ENCODE measurements around the gene MMEL1.

The MMEL1 gene

DNA sequence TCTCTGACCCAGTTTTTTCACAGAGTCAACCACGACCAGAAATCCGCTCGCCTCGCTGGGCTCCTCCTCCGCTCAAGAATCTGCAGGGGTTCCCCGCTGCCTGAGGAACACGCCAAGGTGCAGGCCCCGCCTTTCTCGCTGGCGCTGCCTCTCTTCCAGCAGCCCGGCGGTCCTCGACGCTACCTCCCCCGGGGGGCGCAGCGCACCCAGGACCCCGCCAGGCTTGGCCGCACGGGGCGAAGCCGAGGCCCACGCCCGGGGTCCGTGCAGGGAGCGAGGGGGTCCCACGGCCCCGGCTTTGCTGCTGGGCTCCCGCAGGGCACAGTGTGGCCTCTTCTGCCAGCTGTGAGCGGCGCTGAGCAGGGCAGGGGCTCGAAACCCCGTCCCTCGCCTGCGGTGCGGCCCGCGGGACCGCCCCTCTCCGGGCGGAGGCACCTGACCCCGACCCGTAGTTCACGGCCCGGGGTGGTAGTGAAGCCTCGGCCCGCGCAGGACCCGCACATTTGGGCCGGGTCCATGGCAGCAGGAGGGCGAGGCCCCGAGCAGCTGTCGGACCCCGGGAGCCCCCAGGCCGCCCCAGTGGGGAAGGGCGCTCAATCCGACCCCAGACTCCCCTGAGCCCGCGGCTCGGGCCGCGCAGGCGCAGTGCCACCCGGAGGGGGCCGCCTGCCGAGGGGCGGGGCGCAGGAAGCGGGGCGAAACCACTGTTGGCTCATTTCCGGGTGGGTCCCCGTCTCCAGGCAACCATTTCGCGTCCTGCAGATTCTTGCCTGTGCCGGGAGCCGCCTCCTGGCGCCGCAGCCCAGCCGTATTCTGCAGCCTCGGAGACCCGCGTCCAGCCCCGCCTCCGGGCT is 10.0 kb upstream of the MMEL1 start:
- Histone ChIP-seq H3K9me3 (ENCODE audit: control insufficient read depth, low read length) (no peaks in the 10 kb centered on the region), H3K27me3 (ENCODE audit: control insufficient read depth, insufficient read depth, low read length, poor library complexity, severe bottlenecking) (peaks cover 5% of the 10 kb centered on the region), H3K4me3 (ENCODE audit: insufficient read depth, low read depth, low read length) (peak overlapping the region; percentile 90), H3K36me3 (ENCODE audit: control insufficient read depth, insufficient read depth, low read length) (no peaks in the 10 kb centered on the region), H3K27ac (ENCODE audit: insufficient read depth, low read depth, low read length, poor library complexity, severe bottlenecking) (no peak overlapping the region), H3K4me1 (ENCODE audit: control insufficient read depth, insufficient read depth, low read length) (peaks cover 7% of the 10 kb centered on the region)
- WGBS, 2 experiments: 17% methylated on average over 84 of the region's 84 CpGs

DNA sequence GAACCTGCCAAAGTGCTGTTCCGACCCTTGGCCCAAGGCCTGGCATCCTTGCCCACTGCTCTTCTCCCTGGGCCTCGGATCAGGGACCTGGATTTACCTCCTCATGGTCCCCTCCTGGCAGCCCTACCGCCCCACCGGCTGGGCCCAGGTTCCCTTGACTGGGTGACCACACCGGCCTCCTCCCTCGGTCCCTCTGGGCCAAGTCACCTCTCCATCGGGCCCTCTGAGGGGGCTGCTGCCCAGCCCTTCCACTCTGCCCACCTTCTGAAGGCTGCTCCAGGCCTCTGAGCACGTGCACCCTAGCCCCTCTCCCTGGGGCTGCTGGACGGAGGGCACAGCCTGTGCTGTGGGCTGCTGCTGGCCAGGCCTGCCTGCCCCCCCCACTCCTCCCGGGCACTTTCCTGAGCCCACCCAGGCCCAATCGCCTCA is 9.3 kb upstream of the MMEL1 start:
- H3K9me3 ChIP-seq (ENCODE audit: control insufficient read depth, low read length): no peaks in the 10 kb centered on the region
- H3K4me3 ChIP-seq (ENCODE audit: insufficient read depth, low read depth, low read length): peak overlapping the region; percentile 90
- whole genome bisulfite sequencing, 2 experiments: 55 to 57% methylated on average over 11 of the region's 11 CpGs
- H3K36me3 ChIP-seq (ENCODE audit: control insufficient read depth, insufficient read depth, low read length): no peaks in the 10 kb centered on the region
- H3K4me1 ChIP-seq (ENCODE audit: control insufficient read depth, insufficient read depth, low read length): peaks cover 7% of the 10 kb centered on the region
- H3K27ac ChIP-seq (ENCODE audit: insufficient read depth, low read depth, low read length, poor library complexity, severe bottlenecking): no peak overlapping the region
- peaks cover 5% of the 10 kb centered on the region for H3K27me3 ChIP-seq (ENCODE audit: control insufficient read depth, insufficient read depth, low read length, poor library complexity, severe bottlenecking)

DNA sequence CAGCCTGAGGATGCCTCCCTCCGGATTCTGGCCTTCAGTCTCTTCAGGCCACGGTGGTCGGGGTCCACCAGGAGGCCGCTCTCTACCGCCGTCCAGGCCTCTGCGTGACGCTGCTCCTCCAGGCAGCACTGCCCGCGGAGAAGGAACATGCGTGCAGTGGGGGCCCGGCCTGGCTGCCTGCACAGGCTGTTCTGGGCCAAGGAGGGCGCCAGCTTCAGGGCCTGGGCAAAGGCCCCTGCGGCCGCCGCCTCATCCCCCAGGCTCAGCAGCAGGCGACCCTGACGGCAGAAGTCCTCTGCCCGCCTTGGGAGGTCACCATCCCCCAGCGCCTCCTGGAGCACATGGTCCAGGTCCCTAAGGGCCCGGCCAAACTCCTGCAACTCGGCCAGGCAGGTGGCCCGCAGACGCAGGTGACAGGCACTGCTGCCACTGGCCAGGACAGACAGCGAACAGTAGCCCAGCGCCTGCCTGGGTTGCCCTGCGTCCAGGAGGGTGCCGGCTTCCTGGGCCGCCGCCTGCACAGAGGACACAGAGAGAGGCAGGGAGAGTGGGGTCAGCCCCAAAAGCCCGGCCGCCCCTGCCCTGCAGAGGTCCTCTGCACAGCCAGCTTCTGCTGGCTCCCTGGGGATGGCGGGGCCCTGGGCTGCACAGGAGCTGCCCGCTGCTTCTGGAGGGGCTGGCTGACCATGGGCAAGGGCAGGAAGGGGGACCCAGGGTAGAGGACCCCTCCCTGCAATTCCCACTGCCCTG is 8.7 kb upstream of the MMEL1 start:
- Histone ChIP-seq H3K4me3 (ENCODE audit: insufficient read depth, low read depth, low read length) (peak overlapping the region; percentile 90), H3K27ac (ENCODE audit: insufficient read depth, low read depth, low read length, poor library complexity, severe bottlenecking) (no peak overlapping the region), H3K27me3 (ENCODE audit: control insufficient read depth, insufficient read depth, low read length, poor library complexity, severe bottlenecking) (peaks cover 5% of the 10 kb centered on the region), H3K9me3 (ENCODE audit: control insufficient read depth, low read length) (peaks cover 4% of the 10 kb centered on the region), H3K36me3 (ENCODE audit: control insufficient read depth, insufficient read depth, low read length) (no peaks in the 10 kb centered on the region), H3K4me1 (ENCODE audit: control insufficient read depth, insufficient read depth, low read length) (peaks cover 7% of the 10 kb centered on the region)
- 92 to 94% methylated on average over 34 of the region's 34 CpGs for WGBS, 2 experiments

DNA sequence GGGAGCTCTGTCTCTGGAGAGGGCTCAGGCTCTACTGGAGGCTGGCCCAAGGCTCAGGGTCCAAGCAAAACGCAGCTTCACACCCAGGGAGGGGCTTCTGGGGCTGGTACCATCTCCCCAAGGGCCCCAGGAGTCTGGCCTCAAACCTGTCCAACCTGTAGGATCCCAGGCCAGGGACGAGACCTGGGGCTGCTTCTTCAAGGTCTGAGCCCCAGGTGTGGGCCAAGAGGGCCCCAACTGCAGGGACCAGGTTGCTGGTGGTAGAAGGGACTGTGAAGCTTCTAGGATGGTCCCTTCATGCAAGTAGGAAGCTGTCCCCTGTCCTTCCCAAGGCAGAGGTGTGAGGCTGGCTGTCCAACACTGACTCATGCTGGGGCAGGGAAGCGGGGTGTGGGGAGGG is 7.8 kb upstream of the MMEL1 start:
- H3K4me1 ChIP-seq (ENCODE audit: control insufficient read depth, insufficient read depth, low read length): peaks cover 7% of the 10 kb centered on the region
- peaks cover 5% of the 10 kb centered on the region for H3K27me3 ChIP-seq (ENCODE audit: control insufficient read depth, insufficient read depth, low read length, poor library complexity, severe bottlenecking)
- no peak overlapping the region for H3K4me3 ChIP-seq (ENCODE audit: insufficient read depth, low read depth, low read length)
- H3K9me3 ChIP-seq (ENCODE audit: control insufficient read depth, low read length): peaks cover 4% of the 10 kb centered on the region
- 88% methylated on average over 3 of the region's 3 CpGs for WGBS, 2 experiments
- no peaks in the 10 kb centered on the region for H3K36me3 ChIP-seq (ENCODE audit: control insufficient read depth, insufficient read depth, low read length)
- no peak overlapping the region for H3K27ac ChIP-seq (ENCODE audit: insufficient read depth, low read depth, low read length, poor library complexity, severe bottlenecking)

DNA sequence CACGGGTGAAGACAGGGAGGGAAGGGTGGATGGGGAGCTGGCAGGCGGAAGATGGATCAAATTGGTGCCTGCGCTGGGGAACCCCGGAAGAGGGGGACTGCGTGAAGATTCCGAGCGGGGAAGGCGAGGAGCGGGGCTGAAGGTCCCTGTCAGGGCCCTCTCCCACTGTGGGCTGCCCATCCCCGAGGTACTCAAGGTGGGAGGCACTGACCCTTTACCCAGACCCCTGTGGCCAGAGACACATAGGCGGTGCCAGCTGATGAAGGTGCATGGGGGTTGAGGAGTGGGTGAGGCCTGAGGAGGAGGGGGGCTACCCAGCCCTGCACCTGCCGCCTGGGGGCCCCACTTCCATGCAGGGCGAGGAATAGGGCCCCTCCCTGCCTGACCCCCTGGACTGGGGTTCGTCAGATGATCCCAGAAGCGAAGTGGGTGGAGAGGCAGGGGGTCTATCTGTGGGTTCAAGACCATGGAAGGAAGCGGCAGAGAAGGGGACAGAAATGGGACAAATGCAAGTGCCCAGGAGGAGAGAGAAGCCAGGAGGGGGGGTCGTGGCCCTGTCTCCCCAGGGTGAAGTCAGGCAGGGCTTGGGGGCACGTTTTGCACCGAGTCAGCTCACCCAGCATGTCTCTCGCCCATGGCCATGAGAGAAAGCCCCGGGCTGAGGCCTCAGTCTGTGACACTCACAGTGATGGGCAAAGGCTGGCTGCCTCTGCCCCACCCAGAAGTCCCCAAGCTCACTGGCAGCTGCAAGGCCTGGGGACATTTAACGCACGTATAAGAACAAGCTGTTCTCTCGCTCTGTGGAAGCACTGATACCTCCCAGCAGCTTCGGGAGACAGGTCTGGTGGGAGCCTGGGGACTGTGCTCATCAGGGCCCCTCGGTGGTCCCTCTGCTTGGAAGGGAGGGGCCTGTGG is 7.0 kb upstream of the MMEL1 start:
- 88 to 89% methylated on average over 26 of the region's 26 CpGs for WGBS, 2 experiments
- Histone ChIP-seq H3K4me3 (ENCODE audit: insufficient read depth, low read depth, low read length) (no peak overlapping the region), H3K4me1 (ENCODE audit: control insufficient read depth, insufficient read depth, low read length) (peaks cover 7% of the 10 kb centered on the region), H3K27me3 (ENCODE audit: control insufficient read depth, insufficient read depth, low read length, poor library complexity, severe bottlenecking) (peaks cover 5% of the 10 kb centered on the region), H3K36me3 (ENCODE audit: control insufficient read depth, insufficient read depth, low read length) (no peaks in the 10 kb centered on the region), H3K9me3 (ENCODE audit: control insufficient read depth, low read length) (peaks cover 4% of the 10 kb centered on the region), H3K27ac (ENCODE audit: insufficient read depth, low read depth, low read length, poor library complexity, severe bottlenecking) (no peak overlapping the region)

DNA sequence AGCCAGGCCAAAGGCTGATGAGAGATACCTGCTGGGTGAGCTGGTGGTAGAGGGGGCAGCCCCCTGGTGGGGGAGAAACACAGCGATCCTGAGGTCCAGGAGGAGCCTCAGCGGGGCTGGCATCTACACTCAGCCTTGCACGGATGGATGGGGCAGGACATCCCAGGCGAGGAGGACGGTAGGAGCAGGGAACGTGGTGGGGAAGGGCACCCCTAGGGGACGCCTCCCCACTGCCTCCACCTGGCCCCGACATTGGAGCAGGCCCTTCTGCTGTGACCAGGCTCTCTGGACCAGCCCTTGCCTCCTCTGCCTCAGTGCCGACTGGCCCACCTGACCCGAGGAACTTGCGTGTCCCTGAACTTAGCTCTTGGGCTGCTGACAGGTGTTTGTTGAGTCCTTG is 6.4 kb upstream of the MMEL1 start:
- H3K27me3 ChIP-seq (ENCODE audit: control insufficient read depth, insufficient read depth, low read length, poor library complexity, severe bottlenecking): peaks cover 5% of the 10 kb centered on the region
- no peak overlapping the region for H3K4me3 ChIP-seq (ENCODE audit: insufficient read depth, low read depth, low read length)
- H3K9me3 ChIP-seq (ENCODE audit: control insufficient read depth, low read length): peaks cover 4% of the 10 kb centered on the region
- H3K36me3 ChIP-seq (ENCODE audit: control insufficient read depth, insufficient read depth, low read length): no peaks in the 10 kb centered on the region
- 79% methylated on average over 11 of the region's 11 CpGs for WGBS, 2 experiments
- peaks cover 7% of the 10 kb centered on the region for H3K4me1 ChIP-seq (ENCODE audit: control insufficient read depth, insufficient read depth, low read length)
- no peak overlapping the region for H3K27ac ChIP-seq (ENCODE audit: insufficient read depth, low read depth, low read length, poor library complexity, severe bottlenecking)

DNA sequence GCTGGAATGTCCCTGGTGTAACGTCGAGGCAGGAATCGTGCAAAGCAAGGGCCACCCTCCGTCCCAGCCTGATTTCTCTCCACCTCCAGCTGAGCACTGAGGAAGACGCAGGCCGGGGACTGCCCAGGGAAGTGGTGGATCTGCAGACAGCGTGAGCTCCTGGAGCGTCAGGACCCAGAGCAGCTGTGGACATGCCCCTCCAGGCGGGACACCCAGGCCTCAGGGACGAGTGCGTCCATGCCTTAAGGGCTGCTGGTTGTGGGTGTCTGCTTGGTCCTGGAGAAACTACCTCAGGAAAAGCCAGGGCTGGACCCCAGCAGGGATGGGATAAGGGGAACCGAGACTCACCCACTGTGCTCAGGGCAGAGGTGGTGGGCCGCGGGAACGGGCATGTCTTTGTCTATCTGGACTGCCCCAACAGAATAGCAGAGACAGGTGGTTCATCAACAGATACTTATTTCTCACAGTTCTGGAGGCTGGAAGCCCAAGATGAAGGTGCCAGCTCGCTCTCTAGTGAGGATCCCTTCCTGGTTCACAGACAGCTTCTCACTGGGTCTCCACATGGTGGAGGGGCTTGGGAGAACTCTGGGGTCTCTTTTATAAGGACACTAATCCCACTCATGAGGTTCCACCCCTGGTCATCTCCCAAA is 5.8 kb upstream of the MMEL1 start:
- peaks cover 7% of the 10 kb centered on the region for H3K4me1 ChIP-seq (ENCODE audit: control insufficient read depth, insufficient read depth, low read length)
- H3K9me3 ChIP-seq (ENCODE audit: control insufficient read depth, low read length): peaks cover 4% of the 10 kb centered on the region
- 85 to 86% methylated on average over 16 of the region's 16 CpGs for WGBS, 2 experiments
- H3K4me3 ChIP-seq (ENCODE audit: insufficient read depth, low read depth, low read length): no peak overlapping the region
- H3K27ac ChIP-seq (ENCODE audit: insufficient read depth, low read depth, low read length, poor library complexity, severe bottlenecking): no peak overlapping the region
- no peaks in the 10 kb centered on the region for H3K36me3 ChIP-seq (ENCODE audit: control insufficient read depth, insufficient read depth, low read length)
- peaks cover under 1% of the 10 kb centered on the region for H3K27me3 ChIP-seq (ENCODE audit: control insufficient read depth, insufficient read depth, low read length, poor library complexity, severe bottlenecking)

DNA sequence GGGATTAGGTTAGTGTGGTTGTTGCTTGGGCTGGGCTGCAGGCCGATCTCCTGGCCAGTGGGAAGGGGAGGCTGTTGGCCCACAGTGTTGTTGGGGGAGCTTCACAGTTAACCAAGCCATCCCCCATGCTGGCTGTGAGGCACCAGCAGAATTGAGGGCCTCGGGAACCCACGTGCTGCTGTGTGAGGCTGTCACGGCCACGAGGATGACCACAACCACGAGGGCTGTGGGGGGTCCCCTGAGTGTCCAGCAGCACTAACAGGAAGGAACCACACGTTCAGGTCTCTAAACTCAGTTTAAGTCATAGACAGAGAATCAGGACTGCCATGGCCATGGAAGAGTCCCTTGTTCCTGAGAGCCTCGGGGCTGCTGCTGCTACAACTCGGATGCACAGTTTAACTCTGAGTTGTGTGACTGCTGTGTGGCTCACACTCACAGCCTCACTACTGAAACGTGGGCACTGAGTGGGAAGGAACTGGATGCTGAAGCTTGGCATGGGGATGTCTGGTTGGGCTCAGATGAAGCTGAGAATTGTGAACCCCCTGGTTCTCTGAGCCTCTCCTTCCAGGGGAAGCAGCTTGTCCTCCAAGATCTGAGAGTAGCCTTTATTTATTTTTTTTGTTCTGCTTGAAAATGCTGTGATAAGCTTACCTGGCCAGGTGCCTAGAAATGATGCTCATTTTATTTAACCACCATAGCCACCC is 4.8 kb upstream of the MMEL1 start:
- Histone ChIP-seq H3K9me3 (ENCODE audit: control insufficient read depth, low read length) (peaks cover 4% of the 10 kb centered on the region), H3K27me3 (ENCODE audit: control insufficient read depth, insufficient read depth, low read length, poor library complexity, severe bottlenecking) (no peaks in the 10 kb centered on the region), H3K36me3 (ENCODE audit: control insufficient read depth, insufficient read depth, low read length) (no peaks in the 10 kb centered on the region), H3K27ac (ENCODE audit: insufficient read depth, low read depth, low read length, poor library complexity, severe bottlenecking) (no peak overlapping the region), H3K4me3 (ENCODE audit: insufficient read depth, low read depth, low read length) (no peak overlapping the region), H3K4me1 (ENCODE audit: control insufficient read depth, insufficient read depth, low read length) (peaks cover 14% of the 10 kb centered on the region)
- WGBS, 2 experiments: 80 to 82% methylated on average over 10 of the region's 10 CpGs

DNA sequence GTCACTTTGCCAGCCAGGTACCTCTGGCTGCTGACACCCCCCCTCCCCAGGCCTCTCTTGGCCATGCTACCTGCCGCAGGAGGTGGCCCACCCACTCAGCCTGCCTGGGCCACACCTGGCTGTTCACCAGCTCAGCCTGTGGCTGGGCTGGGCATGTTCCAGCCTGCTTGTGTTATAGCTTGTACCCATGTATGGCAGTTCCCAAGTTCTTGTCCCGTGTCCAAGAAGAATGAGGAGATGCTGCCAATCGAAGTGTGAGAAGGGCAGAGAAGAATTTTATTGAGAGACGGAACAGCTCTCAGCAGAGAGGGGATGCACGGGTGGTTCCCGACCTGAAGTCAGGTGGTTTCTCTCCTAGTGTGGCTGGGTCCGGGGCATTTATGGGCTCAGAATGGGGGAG is 3.9 kb upstream of the MMEL1 start:
- H3K27me3 ChIP-seq (ENCODE audit: control insufficient read depth, insufficient read depth, low read length, poor library complexity, severe bottlenecking): no peaks in the 10 kb centered on the region
- WGBS, 2 experiments: 92 to 93% methylated on average over 7 of the region's 7 CpGs
- H3K27ac ChIP-seq (ENCODE audit: insufficient read depth, low read depth, low read length, poor library complexity, severe bottlenecking): no peak overlapping the region
- H3K4me3 ChIP-seq (ENCODE audit: insufficient read depth, low read depth, low read length): no peak overlapping the region
- H3K36me3 ChIP-seq (ENCODE audit: control insufficient read depth, insufficient read depth, low read length): no peaks in the 10 kb centered on the region
- peaks cover 4% of the 10 kb centered on the region for H3K9me3 ChIP-seq (ENCODE audit: control insufficient read depth, low read length)
- peaks cover 8% of the 10 kb centered on the region for H3K4me1 ChIP-seq (ENCODE audit: control insufficient read depth, insufficient read depth, low read length)
